Renal cortical epithelial cell (primary cell): ENCODE measurements around the gene CDH23. TPM values are rescaled to one million over a fixed set of nuclear protein-coding genes. Genes with fewer than 3 reads are reported as not detected.

ENCODE experiments used
- DNase-seq: peaks from one replicate; pipeline ENCODE4 v3.0.0-alpha.2; 2011; ENCODE audit warnings: low read depth
- total RNA-seq: library from RNA; depleted of rRNA; stranded (reverse); fragments of >200 nt; gene quantifications from 2 replicates; pipeline ENCODE4 v1.2.3, GENCODE V29; 2014

The CDH23 gene
- total RNA-seq, 1 donor from 2014 or later = not detected

DNA sequence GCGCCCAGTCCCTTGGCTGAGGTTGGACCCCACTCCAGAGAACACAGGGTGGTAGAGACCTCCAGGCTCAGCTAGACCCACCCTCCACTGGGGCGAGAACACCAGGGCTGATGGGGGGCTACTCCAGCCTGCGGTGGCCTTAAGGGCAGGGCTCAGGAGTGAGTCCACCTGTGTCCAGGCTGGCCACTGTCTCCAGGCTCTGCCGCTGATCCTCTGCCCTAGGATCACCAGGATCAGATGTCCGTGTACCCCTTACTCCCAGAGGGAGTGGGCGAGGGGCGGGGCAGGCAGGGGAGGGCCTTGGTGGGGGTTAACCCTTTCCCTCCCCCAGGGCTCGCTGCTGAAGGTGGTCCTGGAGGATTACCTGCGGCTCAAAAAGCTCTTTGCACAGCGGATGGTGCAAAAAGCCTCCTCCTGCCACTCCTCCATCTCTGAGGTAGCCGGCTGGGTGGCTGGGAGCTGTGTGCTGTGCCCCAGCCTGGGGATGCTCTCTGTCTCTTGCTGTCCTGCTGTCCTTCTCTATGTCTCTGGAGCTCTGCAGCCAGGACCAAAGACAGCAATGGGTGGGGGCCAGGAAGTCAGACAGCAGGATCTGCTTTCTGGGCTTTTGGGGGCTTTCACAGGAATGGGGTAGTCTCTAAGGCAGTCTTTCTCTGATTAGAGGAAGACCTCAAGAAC lies 416.3 kb downstream of the CDH23 start:
- DNase-seq = no peak

DNA sequence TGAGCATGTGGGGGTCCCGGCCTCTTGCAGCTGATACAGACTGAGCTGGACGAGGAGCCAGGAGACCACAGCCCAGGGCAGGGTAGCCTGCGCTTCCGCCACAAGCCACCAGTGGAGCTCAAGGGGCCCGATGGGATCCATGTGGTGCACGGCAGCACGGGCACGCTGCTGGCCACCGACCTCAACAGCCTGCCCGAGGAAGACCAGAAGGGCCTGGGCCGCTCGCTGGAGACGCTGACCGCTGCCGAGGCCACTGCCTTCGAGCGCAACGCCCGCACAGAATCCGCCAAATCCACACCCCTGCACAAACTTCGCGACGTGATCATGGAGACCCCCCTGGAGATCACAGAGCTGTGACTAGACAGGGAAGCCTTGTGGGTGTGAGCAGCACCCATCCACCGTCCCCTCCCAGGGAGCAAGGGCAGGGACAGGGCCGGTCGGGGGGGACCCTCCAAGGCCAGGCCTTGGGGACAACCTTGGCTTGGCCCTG lies 418.2 kb downstream of the CDH23 start:
- no peak for DNase-seq

DNA sequence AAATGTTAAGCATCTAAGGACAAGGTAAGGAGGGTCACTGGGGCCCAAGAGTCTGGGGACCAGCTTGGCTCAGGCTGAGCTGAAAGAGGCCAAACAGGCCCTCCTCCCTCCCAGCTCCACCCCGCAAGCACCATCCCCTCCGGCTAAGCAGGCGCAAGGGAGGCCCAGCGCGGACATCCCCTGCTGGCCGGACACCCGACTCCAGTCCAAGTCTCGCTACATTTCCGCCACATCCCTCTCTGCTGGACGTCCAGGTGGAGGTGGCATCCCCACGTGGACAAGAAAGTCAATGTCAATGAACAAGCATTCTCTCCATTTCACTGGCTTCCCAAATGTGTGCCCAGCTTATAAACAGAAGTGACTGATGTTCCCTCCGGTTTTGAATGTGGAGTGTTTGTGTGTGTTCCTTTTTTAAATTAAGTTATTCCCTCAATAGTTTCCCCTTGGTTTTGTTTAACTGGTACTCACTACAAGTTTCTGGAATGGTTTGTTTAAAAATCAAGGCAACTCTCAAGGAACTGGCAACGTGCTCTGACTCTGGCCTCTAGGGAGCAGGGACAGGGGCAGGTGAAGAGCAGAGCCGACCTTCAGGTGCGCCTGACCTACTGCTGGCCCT lies 418.9 kb downstream of the CDH23 start:
- DNase-seq = no peak

DNA sequence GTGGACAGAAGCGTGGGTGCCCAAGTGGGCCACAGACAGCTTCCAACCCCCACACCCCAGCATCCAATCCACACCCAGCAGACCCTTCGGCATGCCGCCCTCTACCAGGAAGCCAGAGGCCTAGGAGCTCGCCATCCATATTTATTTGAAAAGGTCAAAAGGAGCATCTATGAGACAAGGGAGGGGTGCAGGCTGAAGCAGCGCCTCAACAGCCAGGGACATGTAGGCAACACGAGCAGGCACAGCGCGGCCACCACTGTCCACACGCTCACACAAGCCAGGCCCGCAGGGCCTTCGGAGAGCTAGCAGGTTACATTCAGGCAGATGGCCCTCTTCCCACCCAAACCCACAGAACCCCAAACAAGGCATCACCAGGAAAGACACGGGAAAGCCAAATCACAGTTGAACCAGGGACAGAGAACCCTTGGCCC lies 419.7 kb downstream of the CDH23 start:
- no peak for DNase-seq

DNA sequence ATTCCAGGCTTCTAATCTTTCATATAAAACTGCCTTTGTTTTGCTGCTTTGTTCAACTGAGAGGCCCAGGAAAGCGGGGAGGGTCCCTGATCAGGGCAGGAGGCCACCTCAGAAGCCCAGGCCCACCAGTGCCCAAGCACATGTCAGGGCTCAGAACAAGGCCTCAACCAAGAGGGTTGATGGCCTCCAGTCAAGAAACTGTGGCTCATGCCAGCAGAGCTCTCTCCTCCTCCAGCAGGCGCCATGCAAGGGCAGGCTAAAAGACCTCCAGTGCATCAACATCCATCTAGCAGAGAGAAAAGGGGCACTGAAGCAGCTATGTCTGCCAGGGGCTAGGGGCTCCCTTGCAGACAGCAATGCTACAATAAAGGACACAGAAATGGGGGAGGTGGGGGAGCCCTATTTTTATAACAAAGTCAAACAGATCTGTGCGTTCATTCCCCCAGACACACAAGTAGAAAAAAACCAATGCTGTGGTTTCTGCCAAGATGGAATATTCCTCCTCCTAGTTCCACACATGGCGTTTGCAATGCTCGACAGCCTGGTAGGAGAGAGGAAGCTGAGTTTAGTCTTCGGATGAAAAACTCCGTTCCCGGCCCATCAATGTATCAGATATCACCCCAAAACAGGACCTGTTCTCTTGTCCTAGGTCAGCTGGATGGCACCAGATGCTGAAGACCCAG lies 420.4 kb downstream of the CDH23 start:
- DNase-seq = no peak

DNA sequence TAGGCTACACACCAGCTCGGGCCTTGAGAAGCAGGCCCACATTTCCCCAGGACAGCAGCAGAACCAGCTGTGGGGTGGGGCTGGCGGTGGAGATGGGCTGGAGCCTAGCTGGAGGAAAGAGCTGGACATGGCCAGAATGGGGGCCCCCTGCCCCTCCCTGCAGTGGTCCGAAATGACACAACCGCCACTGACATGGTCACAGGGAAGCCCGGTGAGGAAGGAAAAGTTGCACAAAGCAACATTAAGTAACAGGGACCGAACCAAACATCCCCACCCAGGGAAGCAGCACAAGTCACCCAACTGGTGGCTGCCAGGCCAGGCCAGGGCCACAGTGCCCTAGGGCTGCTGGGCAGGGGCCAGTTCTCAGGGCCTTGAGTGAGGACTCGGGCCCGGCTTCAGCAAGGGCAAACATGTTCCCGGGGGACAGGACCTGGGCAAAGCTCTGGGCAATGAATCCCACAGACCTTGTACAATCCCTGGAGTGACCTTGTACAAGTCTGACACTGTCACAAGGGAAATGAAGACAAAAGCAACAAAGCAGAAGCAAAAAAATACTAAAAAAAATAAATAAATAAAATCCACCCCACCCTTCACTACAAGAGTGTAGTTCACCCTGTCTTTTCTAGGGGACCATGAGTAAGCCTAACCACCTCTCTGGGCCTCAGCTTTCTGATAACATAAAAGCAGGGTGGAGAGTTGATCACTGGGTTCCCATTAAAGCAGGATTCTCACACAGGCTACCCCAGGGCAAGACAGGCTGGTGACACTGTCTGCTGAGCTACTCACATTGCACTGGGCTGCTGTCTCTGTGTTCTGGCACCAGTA lies 421.3 kb downstream of the CDH23 start:
- no peak for DNase-seq

DNA sequence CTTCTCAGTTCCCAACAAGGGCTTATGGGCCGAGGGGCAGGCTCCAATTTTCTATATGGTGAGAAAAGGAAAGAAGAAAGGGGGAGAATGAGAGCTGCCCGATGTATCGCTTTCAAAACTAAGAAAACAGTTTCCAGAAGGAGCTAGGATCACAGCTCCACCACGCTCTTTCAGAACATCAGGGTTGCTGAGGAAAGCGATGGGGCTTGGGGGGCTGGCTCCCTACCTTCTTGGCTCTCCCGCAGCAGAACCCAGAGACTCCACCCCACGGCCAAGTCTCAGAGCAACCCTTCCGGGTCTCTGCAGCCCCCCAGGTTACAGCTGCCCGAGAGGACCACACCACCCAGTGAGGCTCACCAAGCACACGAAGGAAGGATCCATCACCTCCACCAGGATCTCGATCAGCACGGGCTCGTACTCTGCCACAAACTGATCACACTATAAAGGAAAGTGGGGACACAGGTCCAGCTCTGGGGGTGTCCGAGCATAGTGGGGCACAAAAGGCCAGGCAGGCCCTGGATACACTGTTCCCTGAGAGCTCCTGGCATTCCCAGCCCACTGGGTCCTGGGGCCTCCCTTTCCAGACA lies 422.0 kb downstream of the CDH23 start:
- no peak for DNase-seq

DNA sequence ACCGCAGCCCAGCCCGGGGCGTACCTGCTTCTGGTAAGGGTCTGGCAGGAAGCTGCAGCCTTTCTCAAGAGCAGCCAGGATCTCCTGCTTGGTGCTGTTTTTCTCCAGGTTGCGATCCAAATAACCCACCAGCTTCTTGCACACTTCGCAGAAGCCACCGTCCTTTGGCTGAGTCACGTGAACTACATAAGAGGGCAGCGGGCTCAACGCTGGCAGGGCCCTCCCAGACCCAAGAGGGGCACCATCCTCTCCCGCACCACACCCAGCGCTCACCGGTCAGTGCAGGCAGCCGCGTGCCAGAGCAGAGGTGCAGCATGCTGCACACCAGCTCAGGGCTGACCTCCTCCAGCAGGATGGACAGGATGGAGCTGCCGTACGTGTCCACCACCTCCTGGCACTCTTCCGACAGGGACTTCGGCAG lies 422.7 kb downstream of the CDH23 start:
- DNase-seq = no peak

DNA sequence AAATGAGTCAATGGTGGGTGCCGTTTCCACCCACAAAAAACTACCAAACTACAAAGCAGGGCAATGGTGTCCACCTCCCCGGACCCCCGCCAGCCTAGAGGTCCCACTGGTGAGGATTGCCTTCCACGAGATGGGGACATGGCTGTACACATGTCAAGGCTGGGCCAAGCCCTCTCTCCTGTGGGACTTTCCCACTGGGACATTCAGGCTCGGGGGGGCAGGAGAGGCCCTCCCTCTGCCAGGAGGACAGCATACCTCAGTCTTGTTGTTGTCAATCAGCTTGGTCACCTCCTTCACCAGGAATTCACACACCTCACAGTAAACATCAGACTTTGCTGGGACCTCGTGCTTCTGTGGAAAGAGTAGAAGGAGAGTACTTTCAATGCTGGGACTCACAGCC lies 423.3 kb downstream of the CDH23 start:
- DNase-seq = no peak

DNA sequence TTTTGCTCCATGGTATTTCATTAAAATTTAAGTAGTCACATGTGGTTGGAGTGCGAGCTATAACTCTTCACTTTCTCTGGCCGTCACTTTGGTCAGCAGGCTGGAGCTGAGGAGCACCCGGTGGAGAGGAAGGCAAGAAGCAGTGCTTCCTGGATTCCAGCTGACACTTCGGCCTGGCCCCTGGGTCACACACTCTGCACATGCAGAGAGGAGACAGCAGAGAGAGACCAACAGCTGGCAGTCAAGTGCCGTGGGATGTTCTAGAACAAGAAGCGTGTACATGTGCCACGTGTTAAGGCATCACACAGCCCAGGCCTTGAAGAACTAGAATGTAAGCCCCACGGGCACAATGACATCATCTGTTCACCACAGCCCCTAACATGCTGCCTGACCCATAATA lies 424.2 kb downstream of the CDH23 start:
- no peak for DNase-seq

DNA sequence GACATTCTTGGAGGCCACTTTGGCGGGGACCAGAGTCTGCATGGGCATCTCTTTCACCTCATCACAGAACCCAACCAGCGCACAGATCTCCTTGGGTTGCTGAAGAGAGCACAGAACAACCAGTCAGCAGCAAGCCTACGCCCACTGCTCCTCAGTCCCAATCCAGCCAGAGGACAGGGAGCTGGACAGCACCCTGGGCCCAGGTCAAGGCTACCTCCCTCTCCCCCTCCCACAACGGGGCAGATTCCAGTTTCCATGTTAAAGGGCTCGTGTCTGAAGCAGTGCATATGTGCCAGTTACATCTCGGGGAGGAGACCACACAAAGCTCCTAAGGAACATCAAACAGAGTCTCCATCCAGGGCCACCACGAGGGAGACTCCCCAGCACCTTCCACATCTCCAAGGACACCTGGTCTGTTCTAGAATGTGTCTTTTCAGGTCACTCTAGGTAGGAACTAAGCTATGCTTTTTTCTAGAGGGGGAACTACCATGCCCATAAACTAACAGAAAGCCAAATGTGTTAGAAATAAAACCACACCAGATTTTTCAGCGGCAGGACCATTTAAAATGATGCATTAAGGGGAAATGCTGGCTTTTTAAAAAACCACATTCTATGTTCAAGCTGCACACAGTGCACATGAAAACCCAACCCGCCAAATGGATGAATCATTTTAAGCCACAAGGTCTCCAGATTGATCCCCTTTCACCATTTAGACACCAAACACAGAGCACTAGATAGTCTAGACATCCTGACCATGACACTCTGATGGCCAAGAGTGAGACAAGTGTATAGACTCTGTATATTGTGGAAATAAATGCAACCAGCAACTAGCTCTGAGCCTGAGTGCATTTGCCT lies 425.4 kb downstream of the CDH23 start:
- DNase-seq = no peak

DNA sequence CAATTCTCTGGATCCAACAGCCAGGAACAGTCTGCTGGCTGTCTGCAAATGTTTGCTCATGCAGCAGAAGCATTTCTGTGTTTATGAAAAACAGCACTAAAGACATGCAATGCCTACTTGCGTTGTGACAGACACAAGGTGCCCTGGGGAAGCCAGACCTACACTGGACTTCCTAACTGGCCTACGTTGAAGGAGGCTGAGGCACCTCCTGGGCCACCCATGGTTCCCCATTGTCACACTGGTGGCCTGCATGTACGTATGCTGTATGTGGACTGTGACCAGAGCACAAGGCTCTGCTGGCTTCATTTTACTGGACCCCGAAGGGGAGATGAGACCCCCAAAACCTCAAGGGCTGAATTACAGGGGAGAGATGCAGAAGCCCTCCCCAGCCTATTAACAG lies 426.6 kb downstream of the CDH23 start:
- DNase-seq = no peak

DNA sequence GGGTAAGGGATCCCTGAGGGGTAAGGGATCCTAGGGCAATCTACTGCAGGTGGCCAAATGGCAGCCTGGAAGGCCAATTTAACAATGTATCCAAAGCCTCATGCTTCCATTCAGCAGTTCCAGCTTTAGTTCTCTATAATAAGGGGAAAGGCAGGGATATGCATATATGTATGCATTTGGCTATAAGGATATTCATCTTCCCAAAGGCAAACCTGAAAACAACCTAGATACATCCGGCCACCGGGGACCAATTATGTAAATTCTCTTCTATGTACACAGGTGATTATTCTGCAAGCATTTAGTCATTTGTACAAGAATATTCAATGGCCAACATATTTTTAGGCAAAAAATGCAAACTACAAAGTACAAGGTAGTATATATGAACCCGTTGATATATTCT lies 427.6 kb downstream of the CDH23 start:
- no peak for DNase-seq

DNA sequence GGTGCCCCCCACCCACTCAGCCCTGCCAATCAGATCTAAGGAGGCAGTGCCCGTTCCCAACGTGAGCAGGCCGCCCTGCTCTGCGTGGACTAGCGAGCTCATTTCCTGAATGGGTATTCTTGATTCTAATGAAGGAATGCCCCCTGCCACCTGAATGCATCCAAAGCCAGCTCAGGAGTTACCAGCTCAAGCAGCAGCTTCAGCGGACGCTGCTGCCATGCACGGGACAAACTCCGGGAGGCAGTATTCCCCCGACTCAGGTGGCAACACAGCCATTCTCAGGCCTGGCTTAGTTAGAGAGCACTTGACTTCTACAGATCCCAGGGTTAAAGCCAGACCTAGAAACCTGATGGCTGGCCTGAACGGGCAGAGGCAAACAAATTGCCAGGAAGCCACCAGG lies 428.5 kb downstream of the CDH23 start:
- no peak for DNase-seq

DNA sequence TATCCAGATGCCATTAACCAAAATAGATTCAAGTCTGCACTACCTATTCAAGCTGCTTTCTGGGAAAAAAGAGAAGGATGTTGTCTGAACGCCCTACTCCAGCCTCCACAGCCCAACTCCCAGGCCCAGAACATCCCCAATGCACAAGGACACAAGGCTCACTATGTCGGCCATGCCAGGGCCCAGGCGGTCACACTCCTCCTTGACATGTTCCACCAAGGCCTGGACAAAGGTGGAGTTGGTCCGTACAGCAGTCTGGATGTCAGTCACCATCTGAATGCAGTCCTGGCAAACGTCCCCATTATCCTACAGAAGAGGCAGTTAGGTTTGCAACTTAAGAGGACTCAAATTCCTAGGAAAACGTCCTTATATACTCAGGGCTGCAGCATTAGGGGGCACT lies 431.1 kb downstream of the CDH23 start:
- no peak for DNase-seq

DNA sequence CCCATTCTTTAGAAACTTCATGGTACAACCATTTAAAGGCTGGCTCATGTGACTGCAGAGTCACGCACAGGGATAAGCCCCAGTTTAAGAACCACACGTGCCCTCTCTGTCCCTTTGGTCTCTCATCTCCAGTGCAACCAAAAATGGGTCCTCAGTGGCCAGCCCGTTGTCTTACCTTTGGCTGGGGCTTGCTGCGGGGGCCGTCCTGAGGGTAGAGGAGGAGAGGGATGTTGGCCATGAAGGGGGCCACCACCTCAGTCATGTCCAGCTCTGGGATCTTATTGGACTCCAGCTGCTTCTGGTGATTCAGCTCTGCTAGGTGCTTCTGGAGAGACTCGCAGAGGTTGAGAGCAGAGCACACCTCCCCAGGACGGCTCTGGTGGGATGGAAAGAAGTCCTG lies 432.0 kb downstream of the CDH23 start:
- DNase-seq = no peak

DNA sequence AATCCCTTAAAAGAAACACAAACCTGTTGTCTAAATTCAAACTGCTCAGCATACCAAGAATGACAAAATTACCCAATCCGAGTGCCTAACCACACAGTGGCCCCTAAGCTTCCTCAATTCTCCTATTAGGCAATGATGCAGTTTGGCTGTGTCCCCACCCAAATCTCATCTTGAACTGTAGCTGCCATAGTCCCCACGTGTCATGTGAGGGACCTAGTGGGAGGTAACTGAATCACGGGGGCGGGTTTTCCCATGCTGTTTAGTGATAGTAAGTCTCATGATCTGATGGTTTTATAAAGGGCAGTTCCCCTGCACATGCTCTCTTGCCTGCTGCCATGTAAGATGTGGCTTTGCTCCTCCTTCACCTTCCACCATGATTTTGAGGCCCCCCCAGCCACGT lies 432.5 kb downstream of the CDH23 start:
- no peak for DNase-seq

DNA sequence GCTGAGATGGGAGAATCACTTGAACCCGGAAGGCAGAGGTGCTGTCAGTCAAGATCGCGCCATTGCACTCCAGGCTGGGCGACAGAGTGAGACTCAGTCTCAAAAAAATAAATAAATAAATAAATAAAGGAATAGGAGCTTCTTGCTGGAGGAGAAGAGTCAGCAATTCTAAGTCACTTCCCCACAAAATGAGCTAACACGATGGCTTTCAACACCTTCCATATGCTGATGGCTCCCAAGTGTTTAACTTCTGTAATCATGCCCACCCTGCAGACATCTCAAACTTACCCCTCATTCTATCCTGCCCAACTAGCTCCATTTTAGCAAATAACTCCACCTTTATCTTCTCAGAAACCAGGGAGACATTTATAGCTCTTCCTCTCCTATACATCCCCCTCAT lies 433.2 kb downstream of the CDH23 start:
- DNase-seq = no peak

DNA sequence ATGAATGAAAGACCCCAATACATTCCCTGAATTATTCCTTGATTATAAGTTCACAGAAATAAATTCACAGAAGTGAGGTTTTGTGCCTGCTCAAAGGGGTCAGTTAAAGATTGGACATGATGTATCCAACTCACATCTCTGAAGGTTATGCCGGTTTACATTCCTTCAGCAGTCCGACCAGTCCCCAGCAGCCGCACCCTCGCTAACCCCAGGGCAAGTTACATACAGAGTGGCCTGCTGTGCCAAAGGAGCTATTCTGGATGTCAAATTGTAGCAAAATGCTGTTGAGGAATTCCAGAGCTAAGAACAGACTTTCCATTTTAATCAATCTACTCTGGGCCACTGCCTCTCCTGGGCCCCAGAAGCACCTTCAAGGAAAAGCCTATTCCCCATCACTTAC lies 434.0 kb downstream of the CDH23 start:
- no peak for DNase-seq

DNA sequence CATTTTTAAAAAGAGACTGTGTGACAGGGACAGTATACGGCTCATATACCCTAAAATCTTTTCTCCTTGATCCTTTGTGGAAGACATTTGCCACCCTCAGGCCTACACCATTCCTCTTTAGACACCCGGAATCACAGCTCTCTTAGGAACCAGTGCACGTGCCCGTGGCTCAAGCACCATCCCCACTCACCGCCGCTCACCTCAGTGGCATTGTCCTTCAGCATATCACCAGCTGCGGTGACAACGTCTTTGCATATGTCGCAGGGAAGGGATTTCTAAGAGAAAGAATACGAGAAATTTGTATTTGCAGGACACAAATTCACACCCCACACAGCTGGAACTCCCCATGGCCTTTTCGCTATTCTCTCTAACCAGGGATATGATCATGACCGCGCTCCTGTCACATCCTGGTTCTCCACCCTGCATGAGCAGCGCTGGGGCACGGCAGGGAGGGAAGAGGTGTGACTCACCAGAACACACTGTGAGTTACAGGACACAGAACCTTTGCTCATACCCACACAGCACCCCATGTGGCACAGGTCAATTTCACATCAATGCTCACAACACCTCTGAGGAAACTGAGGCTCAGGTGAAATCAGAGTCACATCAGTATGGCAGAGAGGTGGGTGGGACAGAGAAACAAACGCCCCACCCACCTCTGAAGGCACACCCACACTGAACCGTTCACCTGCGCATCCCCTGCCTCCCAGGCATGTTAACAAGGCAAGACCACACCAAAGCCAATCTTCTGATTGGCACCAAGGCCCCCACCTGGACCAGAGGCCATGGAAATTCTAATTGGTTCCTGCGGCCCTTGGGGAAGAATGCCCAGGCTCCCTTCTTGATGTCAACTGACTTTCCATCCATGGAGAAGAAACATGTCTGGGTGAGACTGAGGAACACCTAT lies 435.2 kb downstream of the CDH23 start:
- peak; percentile 72 for DNase-seq
